Astrocyte of the cerebellum (primary cell): ENCODE data around the gene RNF144A.

Experiments
- DNase-seq: peaks from one replicate; pipeline ENCODE4 v3.0.0-alpha.2; 2011; ENCODE audit warnings: low read depth
- H3K4me3 ChIP-seq: 2 replicates; pipeline ENCODE4 v1.5.1; 2011; ENCODE audit warnings: mild to moderate bottlenecking, low read depth, low read length, moderate library complexity
- in situ Hi-C: cut with HindIII; loops from 2 replicates; pipeline ENCODE4 v1.10.0; 2017; ENCODE audit warnings: low sequenced_read_pairs
- TF ChIP-seq, protein P1 (sequence below): IDR thresholded peaks from 2 replicates; pipeline ENCODE4 v1.5.1; 2012; ENCODE audit warnings: low read length, low read depth, moderate library complexity, mild to moderate bottlenecking; ENCODE audit errors: missing control alignments

Gene RNF144A

DNA sequence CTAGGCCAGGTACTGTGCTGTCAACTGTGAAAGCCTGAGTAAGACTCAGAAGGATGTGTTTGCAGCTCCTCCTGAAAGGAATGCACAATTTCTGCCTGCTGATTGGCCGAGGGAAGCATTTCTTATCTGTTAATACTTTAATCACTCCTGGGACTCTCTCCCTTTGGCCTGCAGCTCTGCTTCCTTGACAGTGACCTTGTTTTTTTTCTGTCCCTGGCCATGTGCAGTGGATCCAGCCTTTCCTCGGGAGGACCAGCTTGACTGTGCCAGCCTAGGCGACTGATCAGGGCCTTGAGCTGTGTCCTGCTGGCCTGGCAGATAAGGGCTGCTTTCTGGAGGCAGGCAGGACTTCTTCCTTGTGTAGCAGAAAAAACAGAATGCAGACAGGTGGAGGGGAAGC lies 10.0 kb downstream of the RNF144A start:
- no peak overlapping the region for H3K4me3 ChIP-seq
- in situ Hi-C loops, result no loop called here
- TF ChIP-seq, protein P1, sequence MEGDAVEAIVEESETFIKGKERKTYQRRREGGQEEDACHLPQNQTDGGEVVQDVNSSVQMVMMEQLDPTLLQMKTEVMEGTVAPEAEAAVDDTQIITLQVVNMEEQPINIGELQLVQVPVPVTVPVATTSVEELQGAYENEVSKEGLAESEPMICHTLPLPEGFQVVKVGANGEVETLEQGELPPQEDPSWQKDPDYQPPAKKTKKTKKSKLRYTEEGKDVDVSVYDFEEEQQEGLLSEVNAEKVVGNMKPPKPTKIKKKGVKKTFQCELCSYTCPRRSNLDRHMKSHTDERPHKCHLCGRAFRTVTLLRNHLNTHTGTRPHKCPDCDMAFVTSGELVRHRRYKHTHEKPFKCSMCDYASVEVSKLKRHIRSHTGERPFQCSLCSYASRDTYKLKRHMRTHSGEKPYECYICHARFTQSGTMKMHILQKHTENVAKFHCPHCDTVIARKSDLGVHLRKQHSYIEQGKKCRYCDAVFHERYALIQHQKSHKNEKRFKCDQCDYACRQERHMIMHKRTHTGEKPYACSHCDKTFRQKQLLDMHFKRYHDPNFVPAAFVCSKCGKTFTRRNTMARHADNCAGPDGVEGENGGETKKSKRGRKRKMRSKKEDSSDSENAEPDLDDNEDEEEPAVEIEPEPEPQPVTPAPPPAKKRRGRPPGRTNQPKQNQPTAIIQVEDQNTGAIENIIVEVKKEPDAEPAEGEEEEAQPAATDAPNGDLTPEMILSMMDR, result no peak
- DNase-seq, result no peak

DNA sequence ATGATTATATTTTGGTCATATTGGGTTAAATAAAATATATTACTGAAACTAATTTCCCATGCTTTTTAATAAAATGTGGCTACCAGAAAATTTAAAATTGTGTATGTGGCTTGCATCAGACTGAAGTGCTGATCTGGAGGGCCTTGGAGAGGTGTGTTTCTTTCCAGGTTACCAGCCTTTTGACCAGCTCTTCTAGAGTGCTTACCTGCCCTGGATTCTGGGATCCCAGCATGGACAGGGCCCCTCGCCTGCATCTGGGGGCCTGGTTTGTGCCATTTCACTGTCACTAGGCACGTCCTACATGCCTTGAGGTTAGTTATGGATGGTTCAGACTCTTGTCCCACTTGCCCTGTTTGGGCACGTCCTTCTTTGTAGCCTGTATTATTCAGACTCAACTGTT lies 10.5 kb downstream of the RNF144A start:
- no peak for DNase-seq
- TF ChIP-seq, protein P1, result no peak
- in situ Hi-C loops, result no loop called here
- H3K4me3 ChIP-seq, result no peak overlapping the region

DNA sequence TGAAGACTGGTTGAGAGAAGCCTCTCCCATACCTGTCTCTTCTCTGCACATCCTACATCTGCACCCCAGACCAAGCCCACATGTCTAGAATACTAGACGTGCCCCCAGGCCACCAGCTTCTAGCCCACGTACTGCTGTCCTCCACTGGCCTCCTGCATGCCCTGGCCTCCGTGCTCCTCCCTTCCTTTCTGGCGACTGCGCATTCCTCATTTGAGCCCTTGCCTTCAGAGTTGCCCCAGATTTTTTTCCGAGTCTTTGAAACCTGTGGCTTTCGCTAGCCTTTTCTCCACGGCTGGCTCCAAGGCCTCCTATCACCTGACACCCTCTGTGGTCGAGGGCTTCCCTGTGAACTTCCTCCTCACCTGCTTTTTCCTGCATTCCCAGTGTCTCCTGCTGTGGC lies 11.2 kb downstream of the RNF144A start:
- no peak for DNase-seq
- H3K4me3 ChIP-seq, result no peak overlapping the region
- TF ChIP-seq, protein P1, result no peak

DNA sequence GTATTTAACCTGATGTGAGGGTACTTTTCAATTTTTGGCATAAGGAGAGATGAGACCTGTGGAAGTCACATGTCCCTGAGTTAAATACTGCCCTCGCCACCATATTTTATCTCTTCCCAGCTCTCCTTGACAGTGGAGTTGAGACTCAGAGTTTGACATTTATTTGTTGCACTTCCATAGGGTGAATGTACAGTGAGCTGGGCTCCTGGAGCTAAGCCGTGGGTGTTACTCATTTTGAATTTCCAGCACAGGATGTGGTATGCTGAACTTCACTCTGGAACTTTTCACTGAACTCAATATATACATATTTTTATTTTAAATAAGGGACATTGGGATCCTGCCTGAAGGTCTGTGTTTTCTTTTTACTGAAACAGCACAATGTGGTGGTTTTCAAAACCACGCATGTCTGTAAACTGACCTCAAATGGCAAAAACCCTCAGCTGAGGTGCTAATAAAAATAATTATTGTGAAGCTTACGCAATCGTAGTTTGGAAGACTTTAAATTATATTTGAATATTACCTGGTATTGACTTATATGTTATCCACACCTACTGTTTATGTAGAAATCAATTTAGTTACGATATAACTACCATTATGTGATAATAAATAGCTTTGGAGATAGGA lies 12.1 kb downstream of the RNF144A start:
- DNase-seq, result no peak
- no peak overlapping the region for H3K4me3 ChIP-seq
- TF ChIP-seq, protein P1, result no peak
- in situ Hi-C loops, result no loop called here

More for the DNA sequence above, 11.2 kb downstream of the RNF144A start:
- in situ Hi-C loops, result no loop called here

DNA sequence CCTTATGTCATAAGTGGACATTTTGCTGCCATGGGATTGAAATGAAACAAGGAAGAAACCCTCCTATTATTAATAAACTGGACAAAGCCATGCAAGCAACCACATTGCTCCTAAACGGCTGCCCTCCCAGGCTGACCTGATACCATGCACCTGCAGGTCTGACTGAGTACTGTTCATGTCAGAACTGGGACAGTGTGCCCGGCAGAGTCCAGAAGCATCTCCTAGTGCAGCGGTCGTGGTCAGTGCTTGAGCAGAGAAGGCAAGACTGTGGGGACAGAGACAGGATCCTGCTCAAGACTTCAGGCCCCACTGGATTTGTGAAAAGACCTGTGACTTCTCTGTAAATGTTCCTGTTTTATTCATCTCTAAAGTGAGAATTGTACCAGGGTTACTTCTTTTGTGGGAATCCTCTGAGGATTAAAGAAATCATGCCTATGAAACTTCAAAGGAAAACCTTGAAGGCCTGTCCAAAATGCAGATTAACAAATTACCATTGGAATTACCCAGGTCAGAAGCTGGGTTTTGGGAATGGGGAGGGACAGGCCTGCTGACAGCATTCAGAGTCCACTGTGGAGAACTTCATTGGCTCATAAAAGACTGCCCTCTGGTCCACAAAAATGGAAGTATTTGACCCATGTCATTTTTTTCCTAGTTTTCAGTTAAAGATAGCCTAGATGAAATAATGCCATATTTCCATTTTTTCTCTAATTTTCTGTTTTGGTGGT lies 13.9 kb downstream of the RNF144A start:
- TF ChIP-seq, protein P1, result no peak
- in situ Hi-C loops, result no loop called here
- H3K4me3 ChIP-seq, result no peak overlapping the region
- no peak for DNase-seq

DNA sequence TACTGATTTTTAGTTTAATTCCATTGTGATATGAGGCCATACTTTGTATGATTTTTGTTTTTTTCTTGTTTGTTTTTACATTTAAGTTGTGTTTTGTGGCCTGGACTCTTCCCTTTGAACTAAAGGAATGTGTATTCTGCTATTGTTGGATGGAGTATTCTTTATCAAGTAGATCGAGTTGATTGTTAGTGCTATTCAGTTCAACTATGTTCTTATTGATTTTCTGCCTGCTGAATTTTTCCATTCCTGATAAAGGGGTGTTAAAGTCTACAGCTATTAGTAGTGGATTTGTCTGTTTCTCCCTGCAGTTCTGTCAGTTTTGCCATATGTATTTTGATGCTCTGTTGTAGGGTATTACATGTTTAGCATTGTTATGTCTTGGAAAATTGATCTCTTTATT lies 14.5 kb downstream of the RNF144A start:
- no peak for DNase-seq
- TF ChIP-seq, protein P1, result no peak
- no peak overlapping the region for H3K4me3 ChIP-seq
- in situ Hi-C loops, result no loop called here
